GM15510 (cell line): ENCODE results near the gene NCOA3.

ENCODE experiments used
- POLR2A ChIP-seq: IDR thresholded peaks from 3 replicates; pipeline ENCODE4 v1.6.1; 2011; ENCODE audit warnings: borderline replicate concordance; ENCODE audit not compliant: insufficient read length; ENCODE audit errors: extremely low read depth

The NCOA3 gene

DNA sequence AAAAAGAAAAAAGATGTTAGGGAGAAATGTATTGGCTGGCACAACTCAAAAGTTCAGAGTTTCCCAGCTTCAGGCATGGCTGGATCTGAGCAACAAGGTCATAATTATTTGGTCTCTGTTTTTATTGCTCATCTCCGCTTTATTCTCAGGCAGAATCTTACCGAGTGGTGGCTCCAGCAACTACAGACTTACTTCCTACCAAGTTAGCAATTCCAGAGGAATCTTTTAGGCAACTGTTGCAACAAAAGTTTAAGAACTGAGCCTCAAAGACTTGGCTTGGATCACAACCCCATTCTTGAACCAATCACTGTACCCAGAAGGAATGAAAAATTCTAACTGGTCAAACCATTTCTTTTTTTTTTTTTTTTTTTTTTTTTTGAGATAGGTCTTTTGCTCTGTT is 35.5 kb upstream of the NCOA3 start:
- no peak for TF ChIP-seq POLR2A

DNA sequence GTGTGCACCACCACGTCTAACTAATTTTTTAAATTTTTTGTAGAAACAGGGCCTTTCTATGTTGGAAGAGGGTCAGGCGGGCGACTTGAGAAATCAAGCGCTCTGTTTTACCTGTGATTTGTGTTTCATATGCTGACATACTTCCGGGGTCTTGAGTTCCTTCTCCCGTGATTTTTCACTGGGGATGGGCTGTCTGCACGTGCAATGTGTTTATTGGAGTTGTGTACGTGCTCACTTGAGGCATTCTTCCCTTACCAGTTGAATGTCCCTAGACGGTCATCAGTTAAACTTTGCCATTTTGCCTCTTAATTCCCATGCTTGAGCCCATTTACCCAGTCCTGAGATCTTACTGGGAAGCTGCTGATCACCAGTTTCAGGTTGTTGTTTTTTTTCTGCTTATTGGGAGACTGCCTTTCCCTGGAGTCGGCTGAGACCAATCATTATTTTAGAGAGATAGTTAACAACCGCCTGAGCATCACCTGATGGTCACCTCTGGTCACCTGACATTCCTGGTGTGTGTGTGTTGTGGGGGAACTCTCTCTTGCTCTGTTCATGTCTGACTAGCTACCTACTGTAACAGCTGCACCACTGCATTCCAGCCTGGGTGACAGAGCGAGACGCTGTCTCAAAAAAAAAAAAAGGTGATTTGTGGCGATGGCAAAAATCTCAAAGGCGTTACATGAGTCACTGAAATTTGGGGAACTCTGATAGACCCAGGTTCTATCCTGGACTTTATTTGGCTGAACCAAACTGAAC is 34.8 kb upstream of the NCOA3 start:
- TF ChIP-seq POLR2A, result no peak

DNA sequence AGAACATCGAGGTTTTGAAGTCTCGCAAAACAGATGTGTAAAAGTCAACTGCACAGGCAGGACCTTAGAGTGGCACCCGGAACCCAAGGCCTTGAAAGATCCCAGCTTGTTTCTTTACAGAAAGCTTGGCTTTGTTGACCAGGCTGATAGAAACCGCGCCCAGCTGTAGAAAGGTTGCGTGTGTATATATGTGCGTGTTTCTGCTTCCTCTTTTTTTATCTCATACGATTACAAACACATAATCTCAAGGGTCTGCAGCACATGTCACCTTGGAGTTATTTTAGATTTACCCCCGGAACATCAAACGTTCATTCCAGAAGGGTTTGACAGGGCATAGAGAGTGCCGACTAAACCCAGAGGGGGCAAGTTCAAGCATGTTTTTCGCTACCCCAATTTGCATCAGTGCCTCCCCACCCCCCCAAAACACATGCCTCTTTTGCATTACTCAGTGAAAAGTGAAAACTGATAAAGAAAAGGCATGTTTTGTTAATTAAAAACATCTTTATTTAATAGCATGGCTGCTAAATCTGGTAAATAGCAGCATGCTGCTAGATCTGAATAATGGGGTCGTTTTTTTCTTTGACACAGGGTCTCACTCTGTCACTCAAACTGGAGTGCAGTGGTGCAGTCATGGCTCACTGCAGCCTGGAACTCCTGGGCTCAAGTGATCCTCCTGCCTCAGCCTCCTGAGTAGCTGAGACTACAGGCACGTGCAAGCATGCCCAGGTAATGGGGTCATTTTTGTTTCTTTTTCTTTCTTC is 33.2 kb upstream of the NCOA3 start:
- TF ChIP-seq POLR2A, result no peak

DNA sequence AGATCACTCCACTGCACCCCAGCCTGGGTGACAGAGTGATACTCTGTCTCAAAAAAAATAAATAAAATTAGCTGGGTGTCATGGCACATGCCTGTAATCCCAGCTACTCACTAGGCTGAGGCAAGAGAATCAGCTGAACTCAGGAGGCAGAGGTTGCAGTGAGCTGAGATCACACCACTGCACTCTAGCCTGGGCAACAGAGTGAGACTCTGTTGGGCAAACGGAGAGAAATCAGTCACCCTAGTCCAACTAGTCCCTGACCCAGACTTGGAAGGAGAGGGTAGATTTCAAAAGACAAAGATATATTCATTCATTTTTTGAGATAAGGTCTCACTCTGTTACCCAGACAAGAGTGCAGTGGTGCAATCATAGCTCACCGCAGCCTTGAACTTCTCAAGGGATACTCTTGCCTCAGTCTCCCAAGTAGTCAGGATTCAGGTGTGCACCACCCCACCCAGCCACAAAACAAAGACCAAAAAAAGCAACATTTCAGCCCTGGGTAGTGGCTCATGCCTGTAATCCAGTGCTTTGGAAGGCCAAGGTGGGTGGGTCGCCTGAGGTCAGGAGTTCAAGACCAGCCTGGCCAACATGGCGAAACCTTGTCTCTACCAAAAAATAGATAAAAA is 26.2 kb upstream of the NCOA3 start:
- no peak for TF ChIP-seq POLR2A

DNA sequence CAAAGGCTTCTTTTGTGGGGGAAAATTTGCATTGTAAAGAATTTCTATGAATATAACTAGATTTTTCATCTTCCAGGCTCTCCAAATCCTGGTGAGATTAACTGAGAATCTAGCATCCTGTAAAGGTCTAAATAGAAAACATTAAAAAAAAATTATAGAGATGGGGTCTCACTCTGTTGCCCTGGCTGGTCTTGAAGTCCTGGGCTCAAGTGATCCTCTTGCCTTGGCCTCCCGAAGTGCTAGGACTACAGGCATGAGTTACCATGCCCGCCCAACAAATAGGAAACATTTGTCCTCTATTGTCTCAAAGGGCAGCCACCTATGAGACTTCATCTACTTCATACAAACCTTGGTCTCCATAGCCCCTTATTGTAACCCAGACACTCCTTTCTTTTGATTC is 25.2 kb upstream of the NCOA3 start:
- no peak for TF ChIP-seq POLR2A

DNA sequence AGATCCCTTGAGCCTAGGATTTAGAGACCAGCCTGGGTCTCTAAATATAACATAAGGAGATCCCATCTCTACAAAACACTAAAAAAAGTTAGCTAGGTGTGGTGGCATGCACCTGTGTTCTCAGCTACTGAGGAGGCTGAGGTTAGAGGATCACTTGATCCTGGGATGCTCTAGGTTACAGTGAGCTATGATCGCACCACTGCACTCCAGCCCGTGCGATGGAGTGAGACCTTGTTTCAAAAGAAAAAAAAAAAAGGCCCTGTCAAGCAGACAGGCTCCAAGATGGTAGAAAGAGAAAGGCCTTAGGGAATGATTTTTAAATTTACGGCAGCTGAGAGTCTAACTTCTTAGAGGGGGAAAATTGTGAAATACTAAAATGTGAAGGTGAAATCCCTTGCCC is 22.6 kb upstream of the NCOA3 start:
- TF ChIP-seq POLR2A, result no peak

DNA sequence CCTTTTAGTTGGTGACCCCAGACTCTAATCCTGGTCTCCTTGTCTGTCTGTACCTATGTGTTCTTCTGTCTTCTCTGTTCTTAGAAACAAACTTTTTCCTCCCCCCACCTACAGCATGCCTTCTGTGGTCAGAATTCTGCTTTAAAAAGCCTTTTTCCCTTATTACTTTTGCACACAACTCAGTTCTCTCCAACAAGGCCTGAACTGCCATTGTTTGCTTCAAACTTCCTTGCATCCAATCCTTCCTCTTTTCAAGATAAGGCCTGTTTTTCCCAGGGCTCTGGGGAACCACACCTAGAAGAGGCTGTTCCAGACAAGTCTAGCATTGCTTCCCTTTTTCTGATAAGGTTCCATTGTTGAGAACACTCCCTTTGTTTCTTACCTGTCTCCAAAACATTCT is 22.2 kb upstream of the NCOA3 start:
- TF ChIP-seq POLR2A, result no peak

DNA sequence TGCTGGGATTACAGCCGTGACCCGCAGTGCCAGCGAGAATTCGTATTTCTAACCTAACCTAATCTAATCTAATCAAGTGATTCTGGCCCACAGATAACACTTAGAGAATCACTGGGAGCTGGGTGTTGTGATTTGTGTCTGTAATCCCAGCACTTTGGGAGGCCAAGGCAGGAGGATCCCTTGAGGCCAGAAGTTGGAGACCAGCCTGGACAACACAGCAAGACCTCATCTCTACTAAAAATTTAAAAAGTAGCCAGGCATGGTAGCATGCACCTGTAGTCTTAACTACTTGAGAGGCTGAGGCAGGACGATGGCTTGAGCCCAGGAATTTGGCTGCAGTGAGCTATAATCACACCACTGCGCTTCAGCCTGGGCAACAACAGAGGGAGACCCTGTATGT is 21.4 kb upstream of the NCOA3 start:
- TF ChIP-seq POLR2A, result no peak

DNA sequence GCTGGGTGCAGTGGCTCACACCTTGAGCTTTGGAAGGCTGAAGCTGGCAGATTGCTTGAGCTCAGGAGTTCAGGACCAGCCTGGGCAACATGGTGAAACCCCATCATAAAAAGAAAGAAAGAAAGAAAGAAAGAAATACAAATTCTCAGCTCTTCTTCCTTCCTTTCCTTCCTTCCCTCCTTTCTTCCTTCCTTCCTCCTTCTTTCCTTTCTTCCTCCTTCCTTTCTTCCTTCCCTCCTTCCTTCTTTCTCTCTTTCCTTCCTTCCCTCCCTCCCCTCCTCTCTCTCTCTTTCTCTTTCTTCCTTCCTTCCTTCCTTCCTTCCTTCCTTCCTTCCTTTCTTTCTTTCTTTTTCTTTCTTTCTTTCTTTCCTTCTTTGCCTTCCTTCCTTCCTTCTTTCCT is 21.0 kb upstream of the NCOA3 start:
- no peak for TF ChIP-seq POLR2A

DNA sequence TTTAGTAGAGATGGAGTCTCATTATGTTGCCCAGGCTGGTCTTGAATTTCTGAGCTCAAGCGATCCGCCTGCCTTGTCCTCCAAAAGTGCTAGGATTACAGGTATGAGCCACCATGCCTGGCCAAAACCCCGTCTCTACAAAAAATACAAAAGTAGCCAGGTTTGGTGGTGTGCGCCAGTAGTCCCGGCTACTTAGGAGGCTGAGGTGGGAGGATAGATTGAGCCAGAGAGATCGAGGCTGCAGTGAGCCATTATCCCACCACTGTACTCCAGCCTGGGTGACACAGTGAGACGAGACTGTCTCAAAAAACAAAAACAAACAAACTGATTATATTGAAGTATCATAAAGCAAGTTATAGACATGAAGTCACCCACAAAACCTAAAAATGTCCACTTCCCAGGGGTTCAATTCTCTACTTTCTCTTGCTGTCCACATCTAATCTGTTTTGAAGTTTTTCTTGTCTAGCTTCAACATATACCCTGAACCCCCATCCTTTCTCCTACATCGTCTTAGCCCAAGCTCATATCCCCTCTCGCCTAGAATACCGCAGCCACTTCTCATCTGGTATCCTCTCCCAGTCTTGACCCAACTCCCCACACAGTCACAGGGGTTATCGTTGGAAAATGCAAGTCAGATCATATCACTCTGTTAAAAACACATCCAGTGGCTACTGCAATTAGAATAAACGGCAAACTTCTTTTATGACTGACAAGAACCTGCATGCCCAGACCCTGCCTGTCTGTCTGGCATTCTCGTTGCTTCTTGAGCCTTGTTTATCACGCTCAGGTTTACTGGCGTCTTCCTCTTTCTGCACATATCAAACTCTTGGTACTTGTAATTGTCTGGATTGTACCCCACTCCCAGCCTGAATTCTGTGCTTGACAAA is 20.1 kb upstream of the NCOA3 start:
- TF ChIP-seq POLR2A, result no peak

DNA sequence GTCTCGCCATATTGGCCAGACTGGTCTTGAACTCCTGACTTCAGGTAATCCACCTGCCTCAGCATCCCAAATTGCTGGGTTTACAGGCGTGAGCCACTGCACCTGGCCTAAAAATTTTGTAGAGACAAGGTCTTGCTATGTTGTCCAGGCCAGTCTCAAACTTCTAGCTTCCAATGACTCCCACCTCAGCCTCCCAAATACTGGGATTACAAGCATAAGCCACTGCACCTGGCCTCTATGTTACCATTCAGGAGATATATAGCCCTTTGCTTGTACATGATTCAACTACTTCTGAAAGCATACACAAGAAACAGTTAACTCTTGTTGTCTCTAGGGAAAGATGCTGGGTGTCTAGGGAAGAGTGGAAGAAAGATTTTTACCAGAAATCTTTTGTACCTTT is 19.0 kb upstream of the NCOA3 start:
- TF ChIP-seq POLR2A, result no peak

DNA sequence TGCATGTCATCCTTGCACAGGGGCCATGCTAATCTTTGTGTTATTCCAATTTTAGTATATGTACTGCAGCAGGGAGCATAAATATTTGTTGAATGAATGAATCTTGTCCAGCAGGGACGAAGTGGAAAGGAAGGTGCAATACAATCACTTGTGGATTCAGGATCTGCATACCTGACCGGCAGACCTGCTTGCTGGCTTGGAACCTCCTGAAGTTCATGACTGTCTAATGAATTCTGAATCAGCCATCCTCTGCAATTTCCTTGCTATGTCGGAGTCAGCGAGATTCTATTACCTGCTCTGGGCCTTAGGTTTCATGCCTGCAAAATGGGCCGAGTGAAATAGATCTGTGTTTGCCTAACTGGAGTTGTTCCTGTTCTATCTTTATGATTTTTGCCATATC is 17.4 kb upstream of the NCOA3 start:
- no peak for TF ChIP-seq POLR2A

DNA sequence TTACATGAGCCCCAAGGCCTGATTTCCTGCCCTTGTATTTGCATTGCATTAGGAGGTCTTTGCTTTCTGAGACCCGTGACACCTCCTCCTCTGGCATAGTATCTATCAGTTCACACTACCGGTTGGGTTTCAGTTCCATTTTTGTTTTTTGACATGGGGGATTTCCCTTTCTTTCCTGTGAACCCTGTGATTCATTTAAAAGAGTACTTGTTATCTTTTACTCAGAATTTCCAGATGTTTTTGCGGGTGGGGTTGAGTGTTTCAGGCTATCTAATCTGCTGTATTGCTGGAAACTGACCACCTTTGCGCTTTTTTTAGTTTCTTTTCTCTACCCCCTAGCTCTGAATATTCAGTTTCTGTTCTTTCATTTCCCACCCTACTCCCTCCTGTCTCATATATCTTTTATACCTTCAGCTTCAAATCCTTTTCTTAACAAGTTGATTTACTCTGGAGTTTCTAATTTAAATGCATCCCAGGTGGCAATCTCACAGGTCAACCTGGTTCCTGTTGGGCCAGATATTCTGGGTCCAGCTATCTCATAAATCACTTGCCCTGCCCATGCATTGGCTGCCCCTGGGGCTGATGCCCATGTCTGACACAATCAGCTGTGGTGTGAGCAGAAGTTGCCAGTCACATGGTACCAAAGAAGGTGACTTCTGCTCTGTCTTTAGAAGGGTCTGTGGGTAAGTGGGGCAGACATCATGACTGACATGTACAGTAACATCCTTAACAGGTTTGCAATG is 14.3 kb upstream of the NCOA3 start:
- no peak for TF ChIP-seq POLR2A

DNA sequence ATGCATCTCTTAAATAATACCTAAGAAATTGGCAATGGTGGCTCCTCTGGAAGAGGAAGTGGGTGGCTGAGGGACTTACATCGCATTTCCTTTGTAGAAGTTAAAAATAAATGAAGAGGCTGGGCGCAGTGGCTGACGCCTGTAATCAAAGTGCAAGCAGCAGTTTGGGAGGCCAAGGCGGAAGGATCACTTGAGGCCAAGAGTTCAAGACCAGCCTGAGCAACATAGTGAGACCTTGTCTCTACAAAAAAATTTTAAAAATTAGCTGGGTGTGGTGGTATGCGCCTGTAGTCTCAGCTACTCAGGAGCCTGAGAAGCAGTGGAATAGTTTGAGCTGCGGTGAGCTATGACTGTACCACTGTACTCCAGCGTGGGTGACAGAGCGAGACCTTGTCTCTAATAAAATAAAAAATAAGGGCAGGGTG is 12.2 kb upstream of the NCOA3 start:
- TF ChIP-seq POLR2A, result no peak
